ENCODE measurements around the gene WDFY2.

WDFY2 gene

GRCh38 chr13:51738226-51738905 is 154.1 kb downstream of the WDFY2 start:
- DNase-seq (ENCODE audit: low spot score): no peak
- FAIRE-seq: no peak

- DNase-seq (ENCODE audit: low spot score) (no peak), FAIRE-seq (no peak)
Observed at GRCh38 chr13:51739027-51739764, 154.9 kb downstream of the WDFY2 start.

GRCh38 chr13:51740698-51741097 is 156.4 kb downstream of the WDFY2 start:
- DNase-seq (ENCODE audit: low spot score) (no peak), FAIRE-seq (no peak)

- no peak for FAIRE-seq
- DNase-seq (ENCODE audit: low spot score): no peak
Observed at GRCh38 chr13:51742031-51742430, 157.8 kb downstream of the WDFY2 start.

- DNase-seq (ENCODE audit: low spot score) (no peak), FAIRE-seq (no peak)
Observed at GRCh38 chr13:51742611-51743010, 158.3 kb downstream of the WDFY2 start.

DNA sequence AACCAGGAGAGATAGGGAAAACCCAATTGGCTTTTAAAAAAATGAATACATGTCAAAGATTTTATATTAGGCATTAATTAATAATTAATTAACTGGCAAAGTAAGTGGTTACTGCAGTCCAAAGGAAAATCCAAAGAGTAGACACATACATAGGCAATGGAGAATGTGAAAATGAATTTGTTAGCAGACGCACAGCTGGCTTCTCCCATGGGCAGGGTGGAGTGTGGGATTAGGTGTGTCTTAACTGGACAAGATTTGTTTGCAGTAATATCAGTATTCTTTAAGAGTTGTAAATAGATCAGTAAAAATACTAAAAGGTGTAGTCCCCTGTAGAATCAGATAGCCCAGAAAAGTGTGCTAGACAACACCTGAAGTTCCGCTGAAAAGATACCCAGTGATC is 161.0 kb downstream of the WDFY2 start:
- DNase-seq (ENCODE audit: low spot score) (no peak), FAIRE-seq (no peak)

- DNase-seq (ENCODE audit: low spot score) (no peak), FAIRE-seq (no peak)
Observed at GRCh38 chr13:51746802-51747201, 162.5 kb downstream of the WDFY2 start.

GRCh38 chr13:51747438-51748434 is 163.5 kb downstream of the WDFY2 start:
- DNase-seq (ENCODE audit: low spot score) (no peak), FAIRE-seq (no peak)

DNA sequence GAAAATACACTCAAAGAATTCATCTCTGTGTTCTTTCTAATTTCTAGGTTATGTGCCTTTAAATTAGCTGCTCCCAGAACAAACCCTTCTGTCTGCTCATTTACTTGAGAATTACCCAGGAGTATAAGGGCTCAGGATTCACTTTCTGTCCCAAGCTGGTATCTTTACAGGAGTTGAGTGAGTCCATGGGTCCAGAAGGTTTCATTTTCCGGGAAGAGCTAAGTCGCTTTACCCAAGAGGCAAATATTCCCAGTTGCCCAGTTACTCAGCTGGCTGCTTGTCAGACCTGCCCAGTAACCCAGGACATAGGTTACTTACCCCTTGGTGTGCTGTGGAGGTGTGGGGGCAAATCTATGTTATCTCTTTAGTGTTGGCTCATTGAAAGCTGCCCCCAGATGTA is 172.4 kb downstream of the WDFY2 start:
- FAIRE-seq (no peak), DNase-seq (ENCODE audit: low spot score) (no peak)

- FAIRE-seq: no peak
Observed at GRCh38 chr13:51758691-51759090, 174.4 kb downstream of the WDFY2 start.

GRCh38 chr13:51759240-51759639 is 175.0 kb downstream of the WDFY2 start:
- DNase-seq (ENCODE audit: low spot score) (no peak), FAIRE-seq (no peak)

More at GRCh38 chr13:51758691-51759090, 174.4 kb downstream of the WDFY2 start:
- no peak for DNase-seq (ENCODE audit: low spot score)

- DNase-seq (ENCODE audit: low spot score) (no peak), FAIRE-seq (no peak)
Observed at GRCh38 chr13:51760592-51760991, 176.3 kb downstream of the WDFY2 start.

DNA sequence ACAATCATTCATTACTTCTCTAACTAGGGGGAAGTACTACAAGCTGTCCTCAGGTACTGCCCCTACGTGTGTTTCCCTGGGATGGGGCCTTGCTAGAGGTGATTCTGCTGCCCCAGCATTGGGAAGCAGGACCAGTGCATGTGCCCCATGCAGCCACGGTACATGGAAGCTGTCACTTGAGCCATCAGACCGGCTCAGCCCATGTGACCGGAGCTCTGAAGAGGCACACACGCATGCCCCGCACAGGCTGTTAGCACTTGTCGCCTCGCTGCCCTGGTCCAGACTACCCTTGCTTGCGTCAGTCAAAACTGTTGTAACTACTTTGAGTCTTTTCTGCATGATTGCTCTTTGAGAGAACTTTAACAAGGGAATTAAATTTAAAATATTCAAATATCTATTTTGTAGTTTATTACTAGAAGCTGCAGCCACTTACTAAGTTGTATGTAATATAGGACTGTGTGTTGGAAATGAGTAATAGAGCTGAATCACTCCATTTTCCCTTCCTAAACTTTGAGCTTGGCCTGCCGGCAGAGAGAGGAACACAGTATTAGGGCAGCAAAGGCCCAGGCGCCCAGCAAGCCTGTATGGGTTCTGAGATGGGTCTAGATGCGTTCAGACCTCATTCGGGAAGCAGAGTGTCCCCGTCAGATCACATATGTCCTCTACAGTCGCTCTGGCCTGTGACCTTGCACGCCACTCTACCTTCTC is 177.5 kb downstream of the WDFY2 start:
- no peak for DNase-seq (ENCODE audit: low spot score)
- no peak for FAIRE-seq

GRCh38 chr13:51763486-51763885 is 179.2 kb downstream of the WDFY2 start:
- FAIRE-seq: no peak
- DNase-seq (ENCODE audit: low spot score): no peak

DNA sequence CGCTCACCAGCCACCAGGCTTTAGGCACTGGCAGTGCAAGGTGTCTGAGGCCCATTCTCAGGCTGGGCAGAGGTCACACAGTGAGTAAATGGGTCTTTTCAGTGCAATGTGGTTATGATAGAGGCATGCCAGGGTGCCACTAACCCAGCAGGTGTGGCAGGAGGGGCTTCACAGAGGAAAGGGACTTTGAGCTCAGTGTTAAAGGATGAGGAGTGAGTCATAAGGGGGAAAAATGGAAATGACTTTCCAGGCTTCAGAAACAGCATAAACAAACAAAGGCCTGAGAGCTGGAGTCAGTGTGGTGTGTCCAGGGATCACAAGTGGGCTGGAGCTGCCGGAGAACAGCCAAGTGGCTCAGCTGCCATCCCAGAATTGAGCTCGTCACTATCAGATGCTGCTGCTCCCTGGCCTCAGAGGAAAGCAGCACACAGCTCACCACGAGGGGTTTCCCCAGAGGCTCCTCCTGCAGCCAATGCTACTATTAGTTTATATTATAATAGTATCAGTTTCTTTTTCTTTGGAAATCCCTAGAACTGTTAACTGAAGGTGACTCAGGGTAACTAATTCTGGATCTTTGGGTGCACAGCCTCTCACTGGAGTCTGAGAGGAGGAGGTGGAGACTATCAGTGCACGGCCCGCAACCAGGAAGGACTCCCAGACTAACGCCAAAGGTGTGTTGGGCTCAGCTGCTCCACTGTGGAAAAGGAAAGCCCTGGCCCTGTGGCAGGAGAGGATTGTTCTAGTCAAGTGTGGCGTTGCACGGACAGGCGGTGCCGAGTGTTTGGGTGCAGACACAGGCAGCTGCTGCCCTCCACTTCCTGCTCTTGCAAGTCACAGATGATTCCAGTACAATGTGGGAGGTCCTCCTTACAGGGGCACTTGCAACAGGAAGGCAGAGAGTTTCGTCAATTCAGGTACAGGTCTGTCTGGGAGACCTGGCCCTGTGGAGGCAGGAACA is 180.2 kb downstream of the WDFY2 start:
- DNase-seq (ENCODE audit: low spot score) (peak; percentile 74), FAIRE-seq (peak; percentile 21)

- FAIRE-seq: no peak
- DNase-seq (ENCODE audit: low spot score): no peak
Observed at GRCh38 chr13:51765142-51765515, 180.9 kb downstream of the WDFY2 start.

GRCh38 chr13:51767100-51767499 is 182.8 kb downstream of the WDFY2 start:
- DNase-seq (ENCODE audit: low spot score): no peak
- no peak for FAIRE-seq

DNA sequence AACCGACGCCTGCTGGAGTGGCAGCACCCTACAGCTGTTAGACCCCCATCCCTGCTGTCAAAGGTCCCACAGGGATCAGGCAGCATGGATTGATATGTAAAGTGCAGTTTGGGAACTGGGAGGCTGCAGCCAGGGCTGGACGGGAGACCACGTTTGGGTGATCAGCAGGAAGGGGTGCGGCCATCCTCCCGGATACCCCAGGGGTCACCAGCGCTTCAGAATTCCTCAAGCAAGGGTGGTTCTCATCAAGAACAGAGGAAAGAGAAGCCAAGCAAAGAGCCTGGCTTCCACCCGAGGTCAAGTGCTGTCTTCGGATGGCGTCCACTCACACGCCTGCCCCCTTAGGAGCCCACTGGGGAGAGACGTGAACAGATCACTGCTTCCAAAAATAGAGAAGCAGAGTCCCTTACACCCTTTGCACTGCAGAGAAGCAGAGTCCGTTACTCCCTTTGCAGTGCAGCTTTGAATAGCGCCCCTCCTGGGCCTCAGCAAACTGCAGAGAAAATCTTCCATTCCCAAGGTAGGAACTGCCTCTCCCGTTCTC is 184.2 kb downstream of the WDFY2 start:
- FAIRE-seq (no peak), DNase-seq (ENCODE audit: low spot score) (no peak)

GRCh38 chr13:51768976-51769375 is 184.7 kb downstream of the WDFY2 start:
- DNase-seq (ENCODE audit: low spot score) (no peak), FAIRE-seq (no peak)
